Measurements from ENCODE around the gene FAM131B. TPM values are rescaled to one million over a fixed set of nuclear protein-coding genes. Genes with fewer than 3 reads are reported as not detected.

The FAM131B gene
- total and polyA plus RNA-seq, 8 donors: 0.05 to 0.25 (median 0.11) TPM

GRCh38 chr7:143369678-143370651 lies 7.5 kb upstream of the FAM131B start:
- no peak for ATAC-seq
- intact Hi-C loops (cut with DNase I): no loop called here
- Histone ChIP-seq H3K27ac (no peak overlapping the region), H3K4me1 (no peaks in the 10 kb centered on the region), H3K9me3 (no peaks in the 10 kb centered on the region), H3K27me3 (no peaks in the 10 kb centered on the region), H3K4me3 (no peak overlapping the region), H3K36me3 (no peaks in the 10 kb centered on the region)
- TF ChIP-seq CTCF (IDR thresholded peaks at IDR 0.05): no peak
- no peak for FAIRE-seq
- WGBS, 2 donors: 79 to 81% methylated on average over 12 of the region's 12 CpGs
- DNase-seq: no peak

- no peak overlapping the region for H3K27ac ChIP-seq
- DNase-seq (no peak), ATAC-seq (no peak), FAIRE-seq (no peak)
- WGBS, 2 donors: 92 to 94% methylated on average over 1 of the region's 1 CpG
- intact Hi-C loops (cut with DNase I): no loop called here
- no peaks in the 10 kb centered on the region for H3K9me3 ChIP-seq
- no peaks in the 10 kb centered on the region for H3K36me3 ChIP-seq
- no peak for TF ChIP-seq CTCF (IDR thresholded peaks at IDR 0.05)
- H3K4me1 ChIP-seq: no peaks in the 10 kb centered on the region
- H3K27me3 ChIP-seq: peaks cover 0 to 3% (median 1%) of the 10 kb centered on the region in 4 donors
- no peak overlapping the region for H3K4me3 ChIP-seq
Measured at GRCh38 chr7:143368387-143368786, 5.9 kb upstream of the FAM131B start.

GRCh38 chr7:143367972-143368371 lies 5.5 kb upstream of the FAM131B start:
- FAIRE-seq (no peak), DNase-seq (peak in 1 of 6 donors; percentile 60), ATAC-seq (peak; percentile 48 to 78 (median 68))
- WGBS, 2 donors: 68 to 82% methylated on average over 4 of the region's 4 CpGs
- peaks cover 0 to 7% (median 3%) of the 10 kb centered on the region in 4 donors for H3K27me3 ChIP-seq
- no peaks in the 10 kb centered on the region for H3K4me1 ChIP-seq
- no peak overlapping the region for H3K4me3 ChIP-seq
- no peak for TF ChIP-seq CTCF (IDR thresholded peaks at IDR 0.05)
- intact Hi-C loops (cut with DNase I): no loop called here
- H3K27ac ChIP-seq: no peak overlapping the region
- H3K9me3 ChIP-seq: no peaks in the 10 kb centered on the region
- H3K36me3 ChIP-seq: no peaks in the 10 kb centered on the region

GRCh38 chr7:143363016-143363937 lies 764 bp upstream of the FAM131B start:
- no peak for ATAC-seq
- no peaks in the 10 kb centered on the region for H3K9me3 ChIP-seq
- 44 to 45% methylated on average over 19 of the region's 19 CpGs for WGBS, 2 donors
- H3K27me3 ChIP-seq: peaks cover 0 to 11% (median 3%) of the 10 kb centered on the region in 4 donors
- peak overlapping the region in 1 of 4 donors; percentile 59 for H3K4me3 ChIP-seq
- no peak for FAIRE-seq
- H3K36me3 ChIP-seq: no peaks in the 10 kb centered on the region
- H3K4me1 ChIP-seq: no peaks in the 10 kb centered on the region
- intact Hi-C loops (cut with DNase I): no loop called here
- no peak for TF ChIP-seq CTCF (IDR thresholded peaks at IDR 0.05)
- DNase-seq: no peak
- H3K27ac ChIP-seq: no peak overlapping the region

Measured in pancreas (tissue), 10 donors.